A549 (cell line): ENCODE results near the gene TLK1.

Experiments
- CBX8 ChIP-seq: fragments of 200-600 bp; sonication (generic); IDR thresholded peaks from 2 replicates; pipeline ENCODE4 v1.6.1; 2016
- CHD2 ChIP-seq: fragments of 150-350 bp; IDR thresholded peaks from 2 replicates; pipeline ENCODE4 v1.6.1; 2014; ENCODE audit warnings: low read length; ENCODE audit not compliant: partially characterized antibody
- CHD4 ChIP-seq: fragments of 200-600 bp; sonication (generic); IDR thresholded peaks from 2 replicates; pipeline ENCODE4 v1.6.1; 2016; ENCODE audit warnings: antibody characterized with exemption, mild to moderate bottlenecking, borderline replicate concordance
- CTCF ChIP-seq: fragments of >200 bp; sonication (Bioruptor Twin); formaldehyde crosslinking; IDR thresholded peaks from 3 replicates; pipeline ENCODE4 v1.5.1; 2016
- EP300 ChIP-seq, 2 experiments: fragments of >200 bp; sonication (Bioruptor Twin); formaldehyde crosslinking; IDR thresholded peaks; 2 replicates in 1 of 2; 3 replicates in 1 of 2; pipeline ENCODE4 v1.6.1; 2016 to 2017
- HMGXB4 ChIP-seq: fragments of 250-450 bp; sonication (Bioruptor Pico); IDR thresholded peaks from 2 replicates; pipeline ENCODE4 v1.5.0; 2021; ENCODE audit warnings: mild to moderate bottlenecking, moderate library complexity, borderline replicate concordance
- JUN ChIP-seq, 2 experiments: fragments of >200 bp; sonication (Bioruptor Twin); formaldehyde crosslinking; IDR thresholded peaks; 2 replicates in 1 of 2; 3 replicates in 1 of 2; pipeline ENCODE4 v1.6.1; 2016 to 2017
- MAZ ChIP-seq: fragments of 150-350 bp; IDR thresholded peaks from 2 replicates; pipeline ENCODE4 v1.6.1; 2014; ENCODE audit warnings: antibody characterized with exemption, low read depth, low read length, borderline replicate concordance
- MYC ChIP-seq: IDR thresholded peaks from 2 replicates; pipeline ENCODE4 v1.6.1; 2012; ENCODE audit warnings: mild to moderate bottlenecking, inconsistent platforms, low read length, improper control_type of control experiment, borderline replicate concordance
- NFE2L2 ChIP-seq: fragments of 150-350 bp; conservative IDR thresholded peaks from 2 replicates; pipeline ENCODE4 v1.6.1; 2014; ENCODE audit warnings: low read length
- POLR2A ChIP-seq: IDR thresholded peaks from 2 replicates; pipeline ENCODE4 v1.6.1; 2012; ENCODE audit warnings: mild to moderate bottlenecking, low read length
- RFX5 ChIP-seq: fragments of 450-650 bp; IDR thresholded peaks from 2 replicates; pipeline ENCODE4 v1.7.1; 2014; ENCODE audit warnings: antibody characterized with exemption, mild to moderate bottlenecking, moderate library complexity

GRCh38 chr2:171008550-171009205 is 152.0 kb downstream of the TLK1 start:
- TF ChIP-seq CBX8 (no peak), NFE2L2 (no peak), EP300 (IDR thresholded peaks at IDR 0.05) (no peak), CTCF (no peak), CHD4 (no peak), RFX5 (no peak), CHD2 (no peak), MYC (no peak), JUN (IDR thresholded peaks at IDR 0.05) (no peak), POLR2A (no peak), MAZ (no peak), HMGXB4 (CRISPR knock-in tag) (no peak)
